Glomerular visceral epithelial cell (primary cell): Measurements from ENCODE around the gene HYAL3.
A peak's percentile ranks its signal among the peaks of the same experiment; 100 is the strongest.

Experiments
- DNase-seq: peaks from one replicate; pipeline ENCODE4 v3.0.0-alpha.2; 2016; ENCODE audit errors: extremely low spot score

Gene HYAL3

GRCh38 chr3:50327943-50328691 lies 28.9 kb upstream of the HYAL3 start, which contains the start of gene TUSC2:
Gene TUSC2, minus strand, starts transcription at chr3:50328223. Its CDS starts 124 bp downstream, at chr3:50328099.
- peak; percentile 96 for DNase-seq

DNA sequence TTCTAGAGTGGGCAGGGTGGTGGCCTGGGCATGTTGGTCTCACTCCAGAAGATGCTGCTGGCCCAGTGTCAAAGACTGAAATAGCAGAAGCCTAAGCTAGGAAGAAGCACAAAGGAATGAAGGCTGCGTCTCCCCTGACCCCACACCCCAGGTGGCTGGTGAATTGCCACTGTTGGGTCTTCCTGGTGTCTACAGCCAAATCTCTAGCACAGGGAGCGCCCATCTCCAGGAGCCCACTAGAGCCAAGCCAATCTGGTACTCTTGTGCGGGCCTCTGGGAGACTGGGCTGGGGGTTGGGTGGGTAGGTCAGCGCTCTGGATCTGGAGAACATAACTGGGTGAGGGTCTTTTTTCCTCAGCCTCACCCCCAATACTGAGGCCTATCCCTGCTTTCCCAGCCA lies 27.9 kb upstream of the HYAL3 start:
- no peak for DNase-seq

DNA sequence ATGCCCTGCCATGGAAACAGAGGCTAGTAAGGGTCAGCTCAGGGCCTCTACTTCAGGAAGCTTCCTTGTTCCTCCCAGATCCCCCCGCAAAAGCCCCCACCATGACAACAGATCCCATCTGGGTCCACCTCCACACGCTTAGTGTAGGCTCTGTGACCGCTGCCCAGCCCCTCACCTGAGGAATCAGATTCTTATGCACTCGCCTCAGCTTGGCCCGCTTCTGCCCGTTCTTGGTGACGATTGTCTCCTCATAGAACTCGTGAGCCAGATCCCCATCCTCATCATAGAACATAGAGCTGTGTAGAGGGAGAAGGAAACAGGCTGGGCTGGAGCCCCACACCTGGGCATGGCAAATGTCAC lies 27.0 kb upstream of the HYAL3 start:
- DNase-seq, result no peak

- no peak for DNase-seq
These were observed 26.4 kb upstream of the HYAL3 start for GRCh38 chr3:50325497-50326181.

DNA sequence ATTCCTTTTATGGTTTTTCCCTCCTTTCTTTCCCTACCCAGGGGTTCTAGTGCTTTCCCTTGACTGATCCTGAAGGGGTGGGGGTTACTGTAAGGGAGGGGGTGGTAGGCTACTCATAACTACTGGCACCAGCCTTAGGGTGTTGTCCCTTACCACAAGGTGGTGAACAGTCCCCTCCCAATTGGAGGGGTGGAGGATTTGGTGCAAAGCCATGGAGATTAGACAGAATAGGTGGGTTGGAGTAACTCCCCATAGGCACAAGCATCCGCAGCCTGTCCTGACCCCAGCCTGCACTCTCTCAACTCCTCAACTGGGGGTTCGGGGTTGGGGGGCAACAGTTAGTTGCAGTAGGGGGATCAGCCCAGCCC lies 25.9 kb upstream of the HYAL3 start:
- no peak for DNase-seq

DNA sequence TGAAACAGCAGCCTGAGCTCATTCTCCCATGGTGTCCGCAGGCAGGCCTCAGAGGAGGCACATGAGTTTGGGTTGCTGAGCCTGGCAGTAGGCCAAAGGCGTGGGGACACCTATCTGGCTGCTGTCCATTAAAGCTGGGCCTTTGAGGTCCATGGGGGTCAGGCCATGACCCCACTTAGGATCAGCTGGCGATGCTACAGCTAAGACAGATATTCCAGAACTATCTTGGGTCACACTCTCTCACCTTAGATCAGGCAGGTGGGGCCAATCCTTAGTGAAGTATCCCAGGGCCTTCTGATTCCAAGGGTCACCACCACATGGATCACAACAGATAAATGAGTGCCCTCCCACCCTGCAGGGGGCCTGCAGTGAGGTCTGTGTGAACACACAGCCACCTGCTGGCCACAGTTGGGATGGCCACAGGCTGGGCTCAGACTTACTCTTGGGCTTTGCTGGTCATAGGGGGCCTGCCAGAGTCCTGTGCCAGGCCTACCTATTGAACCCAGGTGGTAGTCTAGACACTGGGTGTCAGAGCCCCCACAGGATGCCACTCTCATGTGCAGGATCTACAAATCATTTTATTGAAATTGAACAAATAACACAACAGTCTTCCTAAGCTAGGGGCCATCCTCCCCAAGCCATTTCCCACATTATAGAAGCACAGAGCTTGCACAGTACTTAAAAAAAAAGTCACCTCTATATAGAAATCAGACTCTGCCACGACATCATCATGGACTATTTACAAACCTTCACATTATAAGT lies 25.3 kb upstream of the HYAL3 start:
- DNase-seq, result peak; percentile 68

DNA sequence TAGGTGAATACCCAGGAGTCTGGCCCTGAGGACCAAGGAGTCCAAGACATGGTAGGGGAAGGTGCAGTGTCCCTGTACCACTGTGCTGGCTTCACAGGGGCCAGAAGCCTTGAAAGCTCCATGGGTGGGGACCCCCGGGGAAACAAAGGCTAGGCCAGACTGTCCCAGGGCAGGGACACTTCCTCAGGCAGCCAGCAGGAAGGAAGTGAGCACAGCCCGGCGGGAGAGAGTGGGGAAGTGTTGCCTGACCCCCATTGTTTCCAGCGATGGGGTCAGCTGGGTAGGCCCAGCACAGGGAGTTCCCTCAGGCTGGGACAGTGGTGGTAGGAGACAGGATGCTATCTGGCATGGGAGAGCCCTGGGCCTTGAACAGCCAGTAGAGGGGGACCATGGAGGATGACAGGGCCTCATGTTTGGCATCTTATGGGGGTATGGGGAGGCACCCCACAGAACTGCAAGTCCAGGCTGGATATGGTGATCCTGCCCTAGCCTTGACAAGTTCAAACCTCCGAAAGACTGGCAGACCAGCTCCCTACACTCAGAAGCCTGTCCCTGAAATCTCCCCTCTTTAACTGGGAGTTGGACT lies 24.5 kb upstream of the HYAL3 start:
- no peak for DNase-seq

DNA sequence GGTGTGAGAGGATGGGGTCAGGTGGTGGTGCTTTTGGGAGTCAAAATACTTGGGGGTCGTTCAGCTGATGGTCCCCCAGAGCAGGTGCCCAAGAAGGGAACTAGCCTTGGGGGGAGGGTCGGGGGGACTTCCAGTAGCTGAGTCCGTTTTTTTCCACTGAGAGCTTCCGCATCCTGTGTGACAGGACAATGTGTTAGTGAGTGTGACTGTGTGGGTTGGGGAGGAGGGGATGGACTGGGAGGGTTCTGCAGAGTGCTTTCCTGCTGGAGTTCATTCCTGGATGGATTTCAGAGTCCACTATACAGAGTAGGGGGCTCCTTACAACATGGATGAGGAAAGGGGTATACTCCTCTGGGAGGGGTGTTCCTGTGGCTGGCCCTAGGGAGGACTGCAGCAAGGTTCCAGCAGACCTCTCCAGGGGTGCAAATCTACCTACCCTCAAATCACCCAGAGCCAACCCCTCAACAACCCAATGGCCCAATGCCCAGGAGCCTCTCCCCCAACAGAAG lies 23.9 kb upstream of the HYAL3 start:
- DNase-seq, result no peak

DNA sequence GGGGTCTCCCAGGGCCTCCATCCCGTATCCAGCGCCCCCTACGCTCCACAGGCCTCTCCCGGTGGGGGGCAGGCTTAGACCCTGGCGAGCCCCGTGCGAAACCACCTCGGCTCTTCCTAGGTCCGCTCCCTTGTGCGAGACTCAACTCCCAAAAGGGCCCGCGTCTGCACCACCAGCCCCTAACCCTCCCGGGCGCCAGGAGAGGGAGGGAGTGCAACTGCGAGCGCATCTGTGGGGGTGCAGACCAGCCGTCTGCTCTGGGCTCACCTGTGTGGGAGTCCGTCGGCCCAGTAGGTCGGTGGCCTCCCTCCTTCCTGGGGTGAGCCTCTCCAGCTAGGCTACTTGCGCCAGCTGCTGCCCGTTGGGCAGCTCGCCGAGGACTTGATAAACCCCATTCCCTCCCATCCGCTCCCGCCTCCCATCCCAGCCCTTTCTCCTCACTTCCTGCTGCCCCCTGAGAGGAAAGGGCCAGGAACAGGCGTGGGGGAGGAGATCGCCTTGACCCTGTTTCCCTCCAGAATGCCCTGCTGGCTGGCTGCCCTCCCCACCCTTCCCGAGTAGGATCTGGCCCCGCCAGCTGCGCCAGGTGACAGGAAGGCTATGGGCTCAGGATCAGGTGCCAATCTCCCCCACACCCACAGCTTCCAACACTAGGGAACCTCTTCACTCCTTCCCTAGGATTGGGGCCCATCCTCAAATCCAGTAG lies 23.3 kb upstream of the HYAL3 start, which contains the start of gene HYAL2:
TSS of gene HYAL2 (minus strand) at position 360 of the 706 bp plus-strand sequence. CDS start 2,256 bp downstream, outside the sequence.
- DNase-seq, result no peak

DNA sequence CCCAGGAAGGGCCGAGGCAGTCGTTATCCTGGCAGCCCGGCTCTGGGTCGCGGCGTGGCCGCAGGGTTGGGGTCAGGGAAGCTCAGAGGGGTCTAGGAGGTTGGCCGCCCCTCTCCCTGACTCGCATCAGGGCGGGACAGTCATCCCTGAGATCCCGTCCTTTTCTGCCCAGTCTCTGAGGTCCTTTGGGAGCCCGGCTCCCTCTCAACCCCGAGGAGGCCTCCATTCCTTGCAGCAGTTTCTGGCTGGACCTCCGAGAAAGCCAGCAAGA lies 22.8 kb upstream of the HYAL3 start:
- no peak for DNase-seq

- peak; percentile 84 for DNase-seq
These were observed 22.3 kb upstream of the HYAL3 start for GRCh38 chr3:50321336-50322114.

DNA sequence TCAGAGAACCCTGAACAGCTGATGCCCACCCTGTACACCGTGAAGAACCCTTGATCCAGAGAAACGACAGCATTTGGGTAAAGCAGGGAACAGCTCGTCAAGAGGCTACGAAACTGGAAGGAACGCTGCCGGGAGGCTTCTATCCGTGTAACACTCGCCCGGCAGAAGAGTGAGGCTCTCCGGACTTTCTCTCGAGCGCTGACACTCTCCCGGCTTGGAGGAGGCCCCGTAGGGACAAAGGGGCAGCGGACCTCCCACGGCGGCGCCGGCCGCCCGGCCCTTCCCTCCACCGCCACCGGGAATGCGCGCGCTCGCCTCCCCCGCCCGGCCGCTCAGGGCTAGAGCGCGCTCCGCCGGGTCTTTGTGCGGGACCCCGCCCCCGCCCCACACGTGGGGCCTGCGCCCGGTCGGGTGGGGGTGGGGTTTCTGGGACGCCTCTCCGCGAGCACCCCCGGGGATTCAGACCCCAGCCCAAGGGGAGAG lies 21.7 kb upstream of the HYAL3 start:
- peak; percentile 68 for DNase-seq

DNA sequence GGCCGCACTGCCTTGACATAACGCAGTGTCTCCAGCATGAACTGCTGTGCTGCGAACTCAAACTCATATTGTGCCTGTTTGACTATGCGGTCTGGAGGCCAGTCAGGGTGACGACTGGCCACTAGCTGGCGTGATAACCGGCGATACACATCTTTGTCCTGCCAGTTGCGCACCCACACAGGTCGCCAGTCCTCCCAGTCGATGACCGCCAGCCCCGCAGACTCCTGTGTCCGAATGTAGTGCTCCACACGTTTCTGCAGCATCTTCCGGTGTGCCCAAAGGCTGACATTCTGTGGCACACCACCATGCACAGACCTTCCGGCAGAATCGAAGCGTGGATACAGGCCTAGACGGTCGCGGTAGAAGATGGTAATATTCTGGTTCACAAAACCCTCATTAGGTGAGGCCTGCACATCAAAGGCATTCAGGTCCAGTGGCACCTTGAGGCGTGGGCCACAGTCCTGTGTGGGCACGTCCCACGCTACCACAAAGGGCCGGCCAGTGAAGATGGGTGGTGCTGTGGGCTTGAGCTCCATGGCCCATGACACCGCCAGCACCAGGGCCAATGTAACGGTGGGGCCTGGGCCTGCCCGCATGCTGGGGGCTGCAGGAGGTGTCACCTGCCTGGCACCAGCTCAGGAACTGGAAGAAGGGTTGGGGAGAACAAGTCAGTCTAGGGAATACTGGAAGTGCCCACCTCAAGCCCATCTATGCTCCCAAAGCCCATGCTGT lies 20.9 kb upstream of the HYAL3 start:
- DNase-seq, result no peak

DNA sequence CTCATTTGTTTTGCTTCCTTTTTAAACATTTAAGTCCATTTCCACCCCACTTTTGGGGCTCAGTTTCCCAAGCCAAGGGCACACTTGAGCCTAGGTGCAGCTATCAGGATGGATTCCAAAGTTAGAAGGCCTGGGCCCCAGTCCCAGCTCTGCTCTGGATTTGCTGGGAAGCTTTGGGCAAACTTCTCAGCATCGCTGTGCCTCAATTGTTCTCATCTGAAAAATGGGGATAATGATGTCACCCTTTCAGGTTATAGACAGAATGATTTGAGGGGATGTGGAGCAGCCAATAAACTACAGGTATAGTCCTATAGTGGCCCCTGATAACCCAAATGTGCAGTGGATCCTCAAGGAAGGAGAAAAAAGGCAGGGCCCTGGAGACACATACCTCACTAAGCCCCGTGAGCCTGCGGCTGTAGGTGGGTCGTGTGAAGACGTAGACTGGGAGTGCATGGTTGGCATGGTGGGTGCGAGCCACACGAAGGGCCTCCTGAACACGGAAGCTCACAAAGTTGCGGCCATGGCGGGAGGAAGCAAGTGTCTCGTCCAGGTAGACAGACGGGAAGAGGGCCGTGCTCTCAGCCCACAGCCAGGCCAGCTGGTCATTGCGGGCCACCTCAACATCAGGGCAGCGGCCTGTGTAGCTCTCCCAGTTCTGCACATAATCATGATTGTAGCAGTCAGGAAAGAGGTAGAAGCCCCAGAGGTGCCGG lies 20.1 kb upstream of the HYAL3 start:
- DNase-seq, result no peak

DNA sequence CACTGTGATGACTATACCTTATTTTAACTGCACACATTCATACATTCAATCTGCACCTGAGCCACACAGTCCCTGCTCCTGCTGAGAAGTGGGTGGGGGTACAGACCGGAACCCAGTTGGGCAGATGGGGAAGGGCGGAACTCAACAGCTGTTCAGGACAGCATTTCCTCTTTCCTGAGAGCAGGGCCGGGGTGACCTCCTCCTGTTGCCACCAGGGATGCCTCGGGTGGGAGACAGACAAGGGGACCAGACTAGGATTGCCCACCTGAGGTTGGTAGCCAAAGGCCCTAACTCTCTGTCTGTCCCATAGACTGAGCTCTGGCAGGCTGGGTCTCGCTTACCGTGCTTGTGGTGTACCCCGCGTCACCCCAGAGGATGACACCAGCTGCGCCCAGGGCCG lies 19.4 kb upstream of the HYAL3 start:
- no peak for DNase-seq

DNA sequence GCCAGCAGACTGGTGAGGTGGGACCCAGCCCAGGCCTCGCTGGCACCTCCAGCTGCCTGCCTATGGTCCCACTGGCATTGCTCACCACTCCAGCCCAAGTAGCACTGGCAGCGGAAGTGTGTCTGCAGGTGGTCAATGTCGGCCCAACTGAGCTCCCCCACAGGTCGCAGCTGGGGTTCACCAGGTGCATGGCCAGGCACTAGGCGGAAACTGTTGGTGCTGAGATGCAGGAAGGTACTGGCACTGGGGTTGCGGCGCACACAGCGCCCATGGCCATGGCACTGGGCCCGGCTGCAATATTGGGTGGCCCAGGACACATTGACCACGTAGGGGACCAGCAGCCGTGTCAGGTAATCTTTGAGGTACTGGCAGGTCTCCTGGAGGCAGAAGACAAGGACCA lies 19.0 kb upstream of the HYAL3 start:
- DNase-seq, result no peak

- no peak for DNase-seq
These were observed 18.1 kb upstream of the HYAL3 start for GRCh38 chr3:50317300-50317699.

DNA sequence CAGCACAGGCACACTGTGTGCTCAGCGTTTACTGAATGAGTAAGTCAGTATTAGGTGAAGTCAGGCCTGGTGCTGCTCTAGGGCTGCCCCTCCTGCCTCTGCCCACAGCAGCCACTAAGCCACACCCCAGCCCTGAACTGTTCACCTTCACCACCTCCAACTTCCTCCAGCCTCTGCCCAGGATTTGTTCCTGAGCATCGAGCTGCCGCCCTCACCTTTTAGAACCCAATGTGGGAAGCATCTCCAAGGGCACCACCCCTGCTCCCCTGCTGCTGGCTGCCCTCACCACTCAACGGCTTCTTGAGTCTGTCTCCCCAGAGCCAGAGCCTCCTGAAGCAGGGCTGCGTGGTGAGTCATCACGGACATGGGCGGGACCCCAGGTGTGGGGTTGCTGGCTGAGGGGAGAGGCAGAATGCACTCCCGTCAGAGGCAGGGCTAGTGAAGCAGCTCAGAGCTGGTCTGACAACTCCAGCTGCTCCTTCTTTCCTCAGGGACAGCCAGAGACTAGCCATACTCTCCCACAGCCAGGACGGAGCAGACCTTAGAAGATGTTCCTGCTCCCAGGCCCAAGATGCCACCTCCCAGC lies 17.5 kb upstream of the HYAL3 start:
- DNase-seq, result peak; percentile 87

- no peak for DNase-seq
These were observed 15.6 kb upstream of the HYAL3 start for GRCh38 chr3:50314816-50315215.
